ENCODE data around the gene EIF4E2. TPM values are rescaled to one million over a fixed set of nuclear protein-coding genes. Genes with fewer than 3 reads are reported as not detected.

Gene EIF4E2
- total and polyA plus RNA-seq, 2 donors (not counting 3 experiments of a cell fraction or from before 2014, with no cell fraction given): 50.0 to 96.5 TPM

GRCh38 chr2:232604535-232604934 lies 54.0 kb downstream of the EIF4E2 start:
- ChIA-PET CTCF (interaction anchor here (0.7 to 1.2 kb wide), 5 partner anchors 9 to 223 kb away, joined by 3 to 5 read pairs (median 3); no protein-coding TSS in a partner anchor), POLR2A (no interaction called here)
- Histone ChIP-seq H3K36me3 (ENCODE audit: control insufficient read depth in 2 of 2, extremely low read depth in 1 of 2, insufficient read depth in 2 of 2, low read length in 2 of 2) (no peaks in the 10 kb centered on the region), H4K20me1 (replicated peaks; ENCODE audit: control insufficient read depth, extremely low read depth, insufficient read depth, low read length) (no peaks in the 10 kb centered on the region), H3K27ac (ENCODE audit: insufficient read depth, low read depth, low read length) (no peak overlapping the region), H2AFZ (ENCODE audit: low read depth, low read length) (no peak overlapping the region), H3K27me3 (ENCODE audit: control insufficient read depth in 2 of 2, insufficient read depth in 2 of 2, low read length in 2 of 2) (peaks cover 0 to 2% of the 10 kb centered on the region in 2 experiments), H3K4me1 (ENCODE audit: control insufficient read depth, extremely low read depth, insufficient read depth, low read length) (no peaks in the 10 kb centered on the region), H3K4me2 (ENCODE audit: insufficient read depth, low read length) (no peak overlapping the region), H3K4me3 (replicated peaks in 1 of 3; ENCODE audit: insufficient read depth in 1 of 3, low read depth in 1 of 3, low read length in 3 of 3) (no peak overlapping the region), H3K79me2 (ENCODE audit: control insufficient read depth, insufficient read depth, low read length) (no peaks in the 10 kb centered on the region), H3K9me3 (replicated peaks; ENCODE audit: control insufficient read depth, insufficient read depth, low read length) (no peaks in the 10 kb centered on the region), H3K9me1 (replicated peaks; ENCODE audit: control insufficient read depth, extremely low read depth, insufficient read depth, low read length) (no peaks in the 10 kb centered on the region), H3K9ac (replicated peaks; ENCODE audit: extremely low read depth, insufficient read depth, low read length) (no peak overlapping the region)
- BruUV-seq (replicated peaks): no TSS peak
- dilution Hi-C loops (cut with MboI; ENCODE audit: extremely low pct_ligation_motif_present, low sequenced_read_pairs) (no loop called here), intact Hi-C loops (cut with micrococcal nuclease) (loop anchor here (10.0 kb wide), 2 partner anchors 420 to 450 kb away; no protein-coding TSS in a partner anchor)
- FAIRE-seq (no peak), DNase-seq (ENCODE audit: low read depth, low spot score) (no peak)
- TF ChIP-seq MAX (IDR thresholded peaks at IDR 0.05; ENCODE audit: insufficient read depth, insufficient read length) (no peak), EZH2 (IDR thresholded peaks at IDR 0.05; ENCODE audit: borderline replicate concordance, low read depth, low read length, severe bottlenecking) (no peak), POLR2AphosphoS5 (IDR thresholded peaks at IDR 0.05; ENCODE audit: insufficient read depth, low read depth, low read length) (no peak), CTCF (IDR thresholded peaks at IDR 0.05; ENCODE audit: extremely low read depth in 1 of 2, insufficient read depth in 1 of 2, low read depth in 1 of 2, low read length in 2 of 2) (no peak), JUN (IDR thresholded peaks at IDR 0.05; ENCODE audit: borderline replicate concordance, insufficient read depth, insufficient read length, low read depth) (no peak), MYC (IDR thresholded peaks at IDR 0.05; ENCODE audit: low read depth, low read length) (no peak), POLR2A (IDR thresholded peaks at IDR 0.05; ENCODE audit: low read depth, low read length) (no peak)

All from endothelial cell of umbilical vein (primary cell).